Thoracic aorta (tissue), 2 donors: ENCODE data around the gene ACTL8. TPM values are rescaled to one million over a fixed set of nuclear protein-coding genes. Genes with fewer than 3 reads are reported as not detected.

Experiments used
- ATAC-seq: fragments of 150-250 bp; one replicate; pipeline ENCODE4 v1.8.0; 2017; ENCODE audit warnings: low read depth; ENCODE audit not compliant: insufficient number of reproducible peaks, low FRiP score
- DNase-seq: peaks from one replicate; pipeline ENCODE4 v3.0.0-alpha.2; 2020; ENCODE audit warnings: low spot score
- H3K27ac ChIP-seq, 2 donors: fragments of 200-600 bp; sonication (generic); 1 replicate in 1 of 2; 2 replicates in 1 of 2; pipeline ENCODE4 v1.5.1; 2016; ENCODE audit warnings: mild to moderate bottlenecking in 2 of 2, moderate library complexity in 2 of 2
- H3K27me3 ChIP-seq: fragments of 200-600 bp; sonication (generic); replicated peaks from 2 replicates; pipeline ENCODE4 v1.6.0; 2016; ENCODE audit warnings: mild to moderate bottlenecking; ENCODE audit not compliant: insufficient read depth
- H3K36me3 ChIP-seq: fragments of 200-600 bp; sonication (generic); one replicate; pipeline ENCODE4 v1.5.1; 2016
- H3K4me1 ChIP-seq, 2 donors: fragments of 200-600 bp; sonication (generic); 1 replicate in 1 of 2; 2 replicates in 1 of 2; pipeline versions ENCODE4 v1.5.1 to v1.6.0; 2016; ENCODE audit warnings: low read depth in 2 of 2, mild to moderate bottlenecking in 1 of 2; ENCODE audit not compliant: control insufficient read depth in 1 of 2
- H3K4me3 ChIP-seq: fragments of 200-600 bp; sonication (generic); 2 replicates; pipeline ENCODE4 v1.5.1; 2016; ENCODE audit warnings: mild to moderate bottlenecking
- H3K9me3 ChIP-seq: fragments of 200-600 bp; sonication (generic); 2 replicates; pipeline ENCODE4 v1.5.1; 2016
- CTCF ChIP-seq: fragments of 200-600 bp; sonication (generic); IDR thresholded peaks from one replicate; pipeline ENCODE4 v1.5.1; 2019; ENCODE audit warnings: antibody characterized with exemption
- total RNA-seq, 2 donors: library from RNA; depleted of rRNA; stranded (reverse); fragments of >200 nt; gene quantifications; one replicate each; pipeline versions ENCODE4 v1.1.0 to v1.2.3, GENCODE V29; 2016

ACTL8 gene
- total RNA-seq, 2 donors from 2014 or later, result not detected

GRCh38 chr1:17729248-17729647 is 25.9 kb upstream of the ACTL8 start:
- no peak for DNase-seq
- Histone ChIP-seq H3K27me3 (no peaks in the 10 kb centered on the region), H3K36me3 (no peaks in the 10 kb centered on the region), H3K9me3 (no peaks in the 10 kb centered on the region), H3K4me1 (no peaks in the 10 kb centered on the region), H3K4me3 (no peak overlapping the region), H3K27ac (no peak overlapping the region)
- no peak for ATAC-seq
- TF ChIP-seq CTCF, result no peak

- no peaks in the 10 kb centered on the region for H3K27me3 ChIP-seq
- H3K9me3 ChIP-seq, result no peaks in the 10 kb centered on the region
- no peaks in the 10 kb centered on the region for H3K4me1 ChIP-seq
- H3K27ac ChIP-seq, result no peak overlapping the region
- TF ChIP-seq CTCF, result no peak
- ATAC-seq (no peak), DNase-seq (no peak)
- no peaks in the 10 kb centered on the region for H3K36me3 ChIP-seq
- no peak overlapping the region for H3K4me3 ChIP-seq
These were observed 25.2 kb upstream of the ACTL8 start for GRCh38 chr1:17729909-17730308.

- no peak for DNase-seq
- ATAC-seq, result no peak
- Histone ChIP-seq H3K9me3 (no peaks in the 10 kb centered on the region), H3K27ac (no peak overlapping the region), H3K4me1 (no peaks in the 10 kb centered on the region), H3K27me3 (no peaks in the 10 kb centered on the region), H3K4me3 (no peak overlapping the region), H3K36me3 (no peaks in the 10 kb centered on the region)
- no peak for TF ChIP-seq CTCF
These were observed 23.7 kb upstream of the ACTL8 start for GRCh38 chr1:17731460-17731859.

- Histone ChIP-seq H3K4me1 (no peaks in the 10 kb centered on the region), H3K9me3 (no peaks in the 10 kb centered on the region), H3K27me3 (no peaks in the 10 kb centered on the region), H3K36me3 (no peaks in the 10 kb centered on the region), H3K27ac (no peak overlapping the region), H3K4me3 (no peak overlapping the region)
- DNase-seq, result no peak
- ATAC-seq, result no peak
- no peak for TF ChIP-seq CTCF
These were observed 22.7 kb upstream of the ACTL8 start for GRCh38 chr1:17732475-17732874.

GRCh38 chr1:17733661-17734060 is 21.5 kb upstream of the ACTL8 start:
- Histone ChIP-seq H3K36me3 (no peaks in the 10 kb centered on the region), H3K27ac (no peak overlapping the region), H3K4me3 (no peak overlapping the region), H3K4me1 (no peaks in the 10 kb centered on the region), H3K27me3 (no peaks in the 10 kb centered on the region), H3K9me3 (no peaks in the 10 kb centered on the region)
- ATAC-seq (no peak), DNase-seq (no peak)
- TF ChIP-seq CTCF, result no peak
